NB4 (cell line): ENCODE measurements around the gene ZSCAN18.

Experiments
- DNase-seq: peaks from one replicate; pipeline ENCODE4 v3.0.0; 2010; ENCODE audit warnings: low read depth
- H3K4me3 ChIP-seq: one replicate; pipeline ENCODE4 v1.5.1; 2011; ENCODE audit warnings: mild to moderate bottlenecking, low read depth, low read length, moderate library complexity
- CTCF ChIP-seq: IDR thresholded peaks from one replicate; pipeline ENCODE4 v1.5.1; 2012; ENCODE audit warnings: low read depth, low read length
- MAX ChIP-seq: IDR thresholded peaks from 2 replicates; pipeline ENCODE4 v1.6.1; 2011; ENCODE audit warnings: low read depth, low read length
- MYC ChIP-seq: IDR thresholded peaks from 2 replicates; pipeline ENCODE4 v1.6.1; 2011; ENCODE audit warnings: low read depth, low read length
- POLR2A ChIP-seq: IDR thresholded peaks from 2 replicates; pipeline ENCODE4 v1.6.1; 2011; ENCODE audit warnings: mild to moderate bottlenecking; ENCODE audit not compliant: insufficient read length; ENCODE audit errors: extremely low read depth

The ZSCAN18 gene

GRCh38 chr19:58089846-58090245 lies 8.2 kb downstream of the ZSCAN18 start:
- no peak for DNase-seq
- no peak for TF ChIP-seq CTCF
- TF ChIP-seq POLR2A = no peak
- TF ChIP-seq MAX = no peak
- no peak for TF ChIP-seq MYC
- H3K4me3 ChIP-seq = no peak overlapping the region

- H3K4me3 ChIP-seq = no peak overlapping the region
- no peak for DNase-seq
- no peak for TF ChIP-seq POLR2A
- TF ChIP-seq MAX = no peak
- no peak for TF ChIP-seq CTCF
- no peak for TF ChIP-seq MYC
Observed at GRCh38 chr19:58088521-58089052, 9.4 kb downstream of the ZSCAN18 start.

GRCh38 chr19:58086825-58087710 lies 11.0 kb downstream of the ZSCAN18 start:
- TF ChIP-seq POLR2A = no peak
- no peak for TF ChIP-seq MAX
- TF ChIP-seq MYC = no peak
- no peak for TF ChIP-seq CTCF
- no peak for DNase-seq
- H3K4me3 ChIP-seq = no peak overlapping the region

GRCh38 chr19:58085348-58085875 lies 12.6 kb downstream of the ZSCAN18 start:
- DNase-seq = no peak
- H3K4me3 ChIP-seq = no peak overlapping the region
- TF ChIP-seq POLR2A = no peak

GRCh38 chr19:58084596-58085347 lies 13.3 kb downstream of the ZSCAN18 start:
- no peak overlapping the region for H3K4me3 ChIP-seq
- no peak for DNase-seq
- TF ChIP-seq POLR2A (no peak), MAX (no peak), MYC (no peak), CTCF (no peak)

GRCh38 chr19:58083021-58083420 lies 15.0 kb downstream of the ZSCAN18 start:
- TF ChIP-seq POLR2A (no peak), MAX (no peak), CTCF (no peak), MYC (no peak)
- no peak for DNase-seq
- no peak overlapping the region for H3K4me3 ChIP-seq
